Measurements from ENCODE around the gene TRIO. TPM values are rescaled to one million over a fixed set of nuclear protein-coding genes. Genes with fewer than 3 reads are reported as not detected.
A peak's percentile ranks its signal among the peaks of the same experiment; 100 is the strongest.
"Not testable (repeated sequence)": the region's sequence is repeated elsewhere in the genome, so short reads cannot be mapped to it uniquely, and the experiment has no call there.

TRIO gene
- total and polyA plus RNA-seq, 2 donors (not counting 1 experiment from before 2014, with no cell fraction given) = 134 to 281 TPM

DNA sequence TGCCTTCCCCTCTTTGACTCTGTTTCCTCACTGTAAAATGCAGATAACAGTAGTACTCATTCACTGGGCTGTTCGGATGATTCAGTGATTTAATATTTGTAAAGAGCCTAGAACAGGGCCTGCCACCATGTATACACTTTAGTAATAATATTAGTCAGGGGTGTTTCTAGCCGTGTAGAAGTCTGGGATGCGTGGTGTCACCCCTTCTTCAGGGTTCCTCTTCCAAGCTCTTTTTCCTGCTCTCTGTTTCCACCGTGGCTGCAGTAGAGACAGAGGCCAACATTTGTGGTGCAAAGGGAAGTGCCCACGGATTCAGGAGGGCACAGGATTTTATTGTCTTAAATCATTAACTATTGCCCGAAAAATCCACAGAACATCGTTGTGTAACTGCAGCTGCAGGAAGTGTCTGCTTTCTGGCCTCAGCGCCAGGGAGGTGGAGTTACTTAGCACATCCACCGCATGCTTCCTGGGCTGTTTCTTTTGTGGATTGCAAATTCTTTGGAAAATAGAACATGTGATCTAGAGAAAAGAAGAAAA, 61.7 kb downstream of the TRIO start:
- DNase-seq (ENCODE audit: low read depth in 2 of 2) = peak; percentile 86 to 90
- H3K9ac ChIP-seq (ENCODE audit: insufficient read depth, low read length) = no peak overlapping the region
- peaks cover 39% of the 10 kb centered on the region for H3K4me1 ChIP-seq (ENCODE audit: control insufficient read depth, extremely low read depth, insufficient read depth, low read length)
- H3K4me2 ChIP-seq (ENCODE audit: extremely low read depth, insufficient read depth, low read length) = peak overlapping the region; percentile 60
- TF ChIP-seq, protein P1, sequence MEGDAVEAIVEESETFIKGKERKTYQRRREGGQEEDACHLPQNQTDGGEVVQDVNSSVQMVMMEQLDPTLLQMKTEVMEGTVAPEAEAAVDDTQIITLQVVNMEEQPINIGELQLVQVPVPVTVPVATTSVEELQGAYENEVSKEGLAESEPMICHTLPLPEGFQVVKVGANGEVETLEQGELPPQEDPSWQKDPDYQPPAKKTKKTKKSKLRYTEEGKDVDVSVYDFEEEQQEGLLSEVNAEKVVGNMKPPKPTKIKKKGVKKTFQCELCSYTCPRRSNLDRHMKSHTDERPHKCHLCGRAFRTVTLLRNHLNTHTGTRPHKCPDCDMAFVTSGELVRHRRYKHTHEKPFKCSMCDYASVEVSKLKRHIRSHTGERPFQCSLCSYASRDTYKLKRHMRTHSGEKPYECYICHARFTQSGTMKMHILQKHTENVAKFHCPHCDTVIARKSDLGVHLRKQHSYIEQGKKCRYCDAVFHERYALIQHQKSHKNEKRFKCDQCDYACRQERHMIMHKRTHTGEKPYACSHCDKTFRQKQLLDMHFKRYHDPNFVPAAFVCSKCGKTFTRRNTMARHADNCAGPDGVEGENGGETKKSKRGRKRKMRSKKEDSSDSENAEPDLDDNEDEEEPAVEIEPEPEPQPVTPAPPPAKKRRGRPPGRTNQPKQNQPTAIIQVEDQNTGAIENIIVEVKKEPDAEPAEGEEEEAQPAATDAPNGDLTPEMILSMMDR (conservative IDR thresholded peaks at IDR 0.05 in 1 of 2, IDR thresholded peaks at IDR 0.05 in 1 of 2; ENCODE audit: low read depth in 1 of 2, low read length in 2 of 2) = no peak
- no peak for TF ChIP-seq EZH2 (IDR thresholded peaks at IDR 0.05; ENCODE audit: low read length, missing control alignments)
- H3K79me2 ChIP-seq (ENCODE audit: control insufficient read depth, insufficient read depth, low read length) = peaks cover 93% of the 10 kb centered on the region
- H3K27me3 ChIP-seq (ENCODE audit: control insufficient read depth, insufficient read depth, low read length) = no peaks in the 10 kb centered on the region
- no peak overlapping the region for H2AFZ ChIP-seq (ENCODE audit: low read length)
- no peaks in the 10 kb centered on the region for H4K20me1 ChIP-seq (ENCODE audit: control insufficient read depth, extremely low read depth, insufficient read depth, low read length)
- no peaks in the 10 kb centered on the region for H3K36me3 ChIP-seq (ENCODE audit: control insufficient read depth, insufficient read depth, low read length)
- H3K27ac ChIP-seq (ENCODE audit: insufficient read depth, low read length) = peak overlapping the region; percentile 84
- H3K4me3 ChIP-seq (replicated peaks in 1 of 4; ENCODE audit: control extremely low read depth in 1 of 4, insufficient read depth in 1 of 4, low read depth in 3 of 4, low read length in 4 of 4) = peak overlapping the region in 2 of 4 experiments; percentile 1 to 15
- H3K9me3 ChIP-seq (ENCODE audit: control insufficient read depth, insufficient read depth, low read depth, low read length) = no peaks in the 10 kb centered on the region

DNA sequence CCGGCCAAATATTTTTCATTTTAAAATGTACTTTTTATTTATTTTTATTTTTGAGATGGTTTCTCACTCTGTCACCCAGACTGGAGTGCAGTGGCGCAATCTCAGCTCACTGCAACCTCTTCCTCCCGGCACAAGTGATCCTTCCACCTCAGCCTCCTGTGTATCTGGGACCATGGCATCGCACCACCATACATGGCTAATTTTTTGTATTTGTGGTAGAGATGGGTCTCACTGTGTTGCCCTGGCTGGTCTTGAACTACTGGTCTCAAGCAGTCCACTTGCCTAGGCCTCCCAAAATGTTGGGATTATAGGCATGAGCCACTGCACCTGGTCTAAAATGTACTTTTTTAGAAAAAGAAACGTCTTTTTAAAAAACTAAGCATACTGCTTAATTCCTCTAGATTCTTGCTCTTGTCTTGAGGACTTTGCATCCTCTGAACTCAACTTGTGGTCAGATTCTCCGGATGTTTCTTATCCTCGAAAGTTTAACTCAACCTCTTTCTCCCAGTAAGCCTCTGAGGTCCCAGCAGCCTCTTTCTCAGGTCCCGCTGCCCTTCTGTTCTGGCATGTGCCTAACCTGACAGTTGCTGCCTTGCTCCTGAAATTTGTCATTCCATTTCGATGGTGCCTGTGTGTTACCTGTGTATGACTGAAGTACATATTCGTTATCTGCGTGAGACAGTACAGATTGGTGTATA, 63.0 kb downstream of the TRIO start:
- no peaks in the 10 kb centered on the region for H3K36me3 ChIP-seq (ENCODE audit: control insufficient read depth, insufficient read depth, low read length)
- no peaks in the 10 kb centered on the region for H3K9me3 ChIP-seq (ENCODE audit: control insufficient read depth, insufficient read depth, low read depth, low read length)
- H3K4me2 ChIP-seq (ENCODE audit: extremely low read depth, insufficient read depth, low read length) = no peak overlapping the region
- peak overlapping the region; percentile 84 for H3K27ac ChIP-seq (ENCODE audit: insufficient read depth, low read length)
- no peak overlapping the region for H3K4me3 ChIP-seq (replicated peaks in 1 of 4; ENCODE audit: control extremely low read depth in 1 of 4, insufficient read depth in 1 of 4, low read depth in 3 of 4, low read length in 4 of 4)
- DNase-seq (ENCODE audit: low read depth in 2 of 2) = peak in 1 of 2 donors; percentile 73
- TF ChIP-seq, protein P1 (conservative IDR thresholded peaks at IDR 0.05 in 1 of 2, IDR thresholded peaks at IDR 0.05 in 1 of 2; ENCODE audit: low read depth in 1 of 2, low read length in 2 of 2) = no peak
- no peak for TF ChIP-seq EZH2 (IDR thresholded peaks at IDR 0.05; ENCODE audit: low read length, missing control alignments)
- peaks cover 37% of the 10 kb centered on the region for H3K4me1 ChIP-seq (ENCODE audit: control insufficient read depth, extremely low read depth, insufficient read depth, low read length)
- H4K20me1 ChIP-seq (ENCODE audit: control insufficient read depth, extremely low read depth, insufficient read depth, low read length) = peaks cover 2% of the 10 kb centered on the region
- no peaks in the 10 kb centered on the region for H3K27me3 ChIP-seq (ENCODE audit: control insufficient read depth, insufficient read depth, low read length)
- H3K9ac ChIP-seq (ENCODE audit: insufficient read depth, low read length) = no peak overlapping the region
- H3K79me2 ChIP-seq (ENCODE audit: control insufficient read depth, insufficient read depth, low read length) = peaks cover 94% of the 10 kb centered on the region
- H2AFZ ChIP-seq (ENCODE audit: low read length) = no peak overlapping the region

DNA sequence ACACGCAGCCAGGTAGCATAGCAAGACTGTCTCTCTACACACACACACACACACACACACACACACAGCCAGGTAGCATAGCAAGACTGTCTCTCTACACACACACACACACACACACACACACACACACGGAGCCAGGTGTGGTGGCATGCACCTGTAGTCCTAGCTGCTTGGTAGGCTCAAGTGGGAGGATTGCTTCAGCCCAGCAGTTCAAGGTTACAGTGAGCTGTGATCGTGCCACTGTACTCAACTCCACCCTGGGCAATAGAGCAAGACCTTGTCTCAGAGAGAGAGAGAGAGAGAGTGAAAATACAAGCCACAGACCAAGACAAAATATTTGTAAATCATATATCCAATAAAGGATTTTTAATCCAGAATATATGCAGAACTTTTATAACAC, 64.3 kb downstream of the TRIO start:
- Histone ChIP-seq H3K4me2 (ENCODE audit: extremely low read depth, insufficient read depth, low read length) (peak overlapping the region; percentile 65), H3K4me3 (replicated peaks in 1 of 4; ENCODE audit: control extremely low read depth in 1 of 4, insufficient read depth in 1 of 4, low read depth in 3 of 4, low read length in 4 of 4) (peak overlapping the region in 2 of 4 experiments; percentile 13 to 44), H3K4me1 (ENCODE audit: control insufficient read depth, extremely low read depth, insufficient read depth, low read length) (peaks cover 38% of the 10 kb centered on the region), H3K27ac (ENCODE audit: insufficient read depth, low read length) (peak overlapping the region; percentile 84), H3K79me2 (ENCODE audit: control insufficient read depth, insufficient read depth, low read length) (peaks cover 96% of the 10 kb centered on the region)
- not testable (repeated sequence) for H3K9me3 ChIP-seq (ENCODE audit: control insufficient read depth, insufficient read depth, low read depth, low read length); H3K9ac ChIP-seq (ENCODE audit: insufficient read depth, low read length); H3K27me3 ChIP-seq (ENCODE audit: control insufficient read depth, insufficient read depth, low read length); H4K20me1 ChIP-seq (ENCODE audit: control insufficient read depth, extremely low read depth, insufficient read depth, low read length); H2AFZ ChIP-seq (ENCODE audit: low read length); H3K36me3 ChIP-seq (ENCODE audit: control insufficient read depth, insufficient read depth, low read length)
- DNase-seq (ENCODE audit: low read depth in 2 of 2) = peak in 1 of 2 donors; percentile 26
